Effector memory CD8-positive, alpha-beta T cell (primary cell): Measurements from ENCODE around the gene ATG9A.

Source experiments
- ATAC-seq: fragments of 150-1000 bp; cut with Tn5 transposase; replicated peaks from 2 replicates; pipeline ENCODE4 v1.10.0; 2021; ENCODE audit warnings: mild to moderate bottlenecking, moderate library complexity
- DNase-seq, 3 experiments: peaks; one replicate each; pipeline ENCODE4 v3.0.0; 2021
- H3K27ac Mint-ChIP-seq, 2 donors: one replicate each; pipeline ENCODE4 v1.8.0; 2022; ENCODE audit warnings: mild to moderate bottlenecking in 2 of 2, mixed read lengths in 2 of 2, moderate library complexity in 2 of 2
- H3K27me3 Mint-ChIP-seq, 2 donors: one replicate each; pipeline ENCODE4 v1.8.0; 2022; ENCODE audit warnings: mixed read lengths in 2 of 2
- H3K36me3 Mint-ChIP-seq: one replicate; pipeline ENCODE4 v1.8.0; 2022; ENCODE audit warnings: mild to moderate bottlenecking, moderate library complexity, mixed read lengths; ENCODE audit not compliant: insufficient read depth
- H3K4me1 Mint-ChIP-seq, 2 donors: one replicate each; pipeline ENCODE4 v1.8.0; 2022; ENCODE audit warnings: low read depth in 2 of 2, mixed read lengths in 2 of 2
- H3K4me3 Mint-ChIP-seq, 2 donors: one replicate each; pipeline ENCODE4 v1.8.0; 2022; ENCODE audit warnings: mild to moderate bottlenecking in 2 of 2, mixed read lengths in 2 of 2, moderate library complexity in 2 of 2
- H3K9me3 Mint-ChIP-seq, 2 donors: one replicate each; pipeline ENCODE4 v1.8.0; 2022; ENCODE audit warnings: mixed read lengths in 2 of 2

The ATG9A gene

DNA sequence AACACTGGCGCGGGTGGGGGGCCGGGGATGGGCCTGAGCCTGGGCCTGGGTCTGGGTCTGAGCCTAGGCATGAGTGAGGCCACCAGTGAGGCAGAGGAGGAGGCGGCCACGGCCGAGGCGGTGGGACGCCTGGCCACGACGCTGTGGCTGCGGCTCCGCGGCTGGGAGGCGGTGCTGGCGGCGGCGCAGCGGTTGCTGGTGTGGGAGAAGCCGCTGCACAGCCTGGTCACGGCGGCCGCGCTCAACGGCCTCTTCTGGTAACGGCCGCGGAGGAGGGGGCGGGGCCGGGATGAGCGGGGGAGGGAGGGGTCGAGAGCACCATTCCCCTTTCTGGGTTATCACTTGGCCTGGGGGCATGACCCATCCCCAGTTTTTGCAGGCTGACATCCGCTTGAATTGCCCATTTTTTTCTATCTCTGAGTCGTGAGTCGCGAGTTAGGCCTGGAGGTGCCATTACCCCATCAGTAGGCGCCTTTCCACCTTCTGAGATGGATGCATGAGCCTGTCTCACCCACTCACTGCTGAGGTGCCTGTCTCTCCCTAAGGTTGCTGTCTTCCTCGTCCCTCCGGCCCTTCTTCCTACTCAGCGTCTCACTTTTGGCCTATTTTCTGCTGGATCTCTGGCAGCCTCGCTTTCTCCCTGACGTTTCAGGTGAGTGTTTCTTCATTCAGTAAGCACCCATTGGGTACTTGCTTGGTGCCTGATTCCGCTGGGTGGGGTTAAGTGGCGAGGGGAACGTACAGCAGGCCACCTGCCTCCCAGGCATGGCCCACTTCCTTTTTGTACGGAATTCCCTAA is 50.9 kb downstream of the ATG9A start:
- H3K27ac Mint-ChIP-seq = peak overlapping the region; percentile 97 to 98
- peak overlapping the region; percentile 87 to 98 for H3K4me3 Mint-ChIP-seq
- no peaks in the 10 kb centered on the region for H3K27me3 Mint-ChIP-seq
- H3K36me3 Mint-ChIP-seq = peaks cover 51% of the 10 kb centered on the region
- H3K9me3 Mint-ChIP-seq = no peaks in the 10 kb centered on the region
- peak in 1 of 3 experiments; percentile 8 for DNase-seq
- ATAC-seq = peak; percentile 7
- peaks cover 50 to 51% of the 10 kb centered on the region in 2 donors for H3K4me1 Mint-ChIP-seq

DNA sequence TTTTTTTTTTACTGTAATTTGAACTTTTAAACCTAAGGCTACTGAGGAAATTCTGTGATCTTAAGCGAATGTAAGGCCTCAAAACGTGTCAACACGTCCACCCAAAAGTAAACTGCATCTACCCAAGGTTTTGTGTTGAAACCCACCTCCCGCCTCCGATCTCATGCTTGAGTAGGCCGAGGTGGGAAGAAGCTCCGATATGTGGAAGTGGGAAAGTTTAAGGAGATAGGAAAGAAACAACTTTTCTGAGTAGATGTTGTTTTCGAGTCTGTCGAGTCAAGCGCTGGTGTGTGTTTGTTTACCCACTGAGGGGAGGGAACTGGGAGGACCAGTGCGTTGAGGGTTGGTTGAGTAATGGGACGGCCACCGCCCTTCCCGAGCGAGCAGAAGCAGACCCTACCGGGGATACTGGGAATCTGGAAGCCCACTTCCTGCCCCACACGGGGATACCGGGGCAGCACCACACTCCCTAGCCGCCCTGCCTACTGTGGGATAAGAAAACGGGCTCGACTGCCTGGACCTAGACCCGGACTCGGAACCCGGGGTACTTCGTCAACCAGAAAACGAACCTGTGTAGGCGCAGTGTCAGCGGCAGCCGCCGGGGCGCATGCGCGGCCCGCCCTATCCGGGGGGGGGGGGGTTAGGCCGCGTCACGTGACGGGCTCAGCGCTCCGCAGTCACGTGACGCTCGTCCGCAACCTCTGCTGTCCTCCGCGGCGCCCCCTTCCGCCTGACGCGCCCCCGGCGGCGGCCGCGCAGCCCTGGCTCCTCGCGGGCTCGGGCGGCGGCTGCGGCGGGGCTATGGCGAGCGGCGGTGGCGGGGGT is 51.7 kb downstream of the ATG9A start, which contains the start of gene RETREG2:
TSS of gene RETREG2 (plus strand) at position 724 of the 825 bp plus-strand sequence. CDS start at position 802, 78 bp downstream.
- DNase-seq = peak; percentile 70 to 76 (median 76)
- no peaks in the 10 kb centered on the region for H3K9me3 Mint-ChIP-seq
- peak; percentile 58 for ATAC-seq
- peak within 1 kb of the TSS; percentile 97 to 98 for H3K27ac Mint-ChIP-seq
- H3K4me1 Mint-ChIP-seq = peaks cover 47 to 51% of the 10 kb centered on the region in 2 donors
- H3K27me3 Mint-ChIP-seq = no peaks in the 10 kb centered on the region
- peak within 1 kb of the TSS; percentile 87 to 98 for H3K4me3 Mint-ChIP-seq
- H3K36me3 Mint-ChIP-seq = peaks cover 49% of the 10 kb centered on the region

DNA sequence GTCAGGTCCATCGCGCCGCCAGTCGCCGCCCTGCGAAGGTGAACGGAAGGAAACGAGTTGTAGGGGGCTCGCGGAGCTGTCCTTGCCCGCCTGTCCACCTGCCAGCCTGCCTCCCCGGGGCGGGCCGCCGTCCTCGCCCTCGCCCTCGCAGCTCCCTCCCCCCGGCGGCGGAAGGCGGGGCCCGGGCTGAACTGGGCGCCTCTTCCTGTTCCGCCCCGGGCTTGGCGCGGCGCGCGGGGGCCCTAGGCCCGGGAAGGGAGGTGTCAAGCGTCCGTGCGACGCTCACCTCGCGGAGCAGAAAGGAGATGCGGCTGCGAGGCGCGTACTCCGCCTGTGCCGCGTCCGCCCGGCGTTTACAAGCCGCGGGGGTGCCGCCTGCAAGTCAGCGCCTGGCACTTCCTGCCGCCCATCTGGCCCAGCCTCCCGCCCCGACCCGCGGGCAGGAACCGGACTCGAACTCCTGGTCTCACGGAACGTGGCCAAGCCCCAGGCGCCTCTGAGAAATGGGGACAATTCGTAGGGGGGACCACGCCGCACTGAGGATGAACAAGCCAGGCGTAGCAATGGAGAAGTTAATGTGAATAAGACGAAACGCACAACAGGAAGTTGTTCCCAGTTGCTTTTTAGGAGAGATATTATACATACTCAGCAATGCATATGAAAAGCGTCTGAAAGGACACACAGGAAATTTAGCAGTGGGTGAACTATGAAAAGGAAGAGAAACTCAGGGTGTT is 52.5 kb downstream of the ATG9A start, which contains the start of gene CNPPD1:
TSS of gene CNPPD1 (minus strand) at position 108 of the 734 bp plus-strand sequence. CDS start at position 11, 97 bp downstream.
- Mint-ChIP-seq H3K36me3 (peaks cover 49% of the 10 kb centered on the region), H3K4me1 (peaks cover 47 to 51% of the 10 kb centered on the region in 2 donors)

DNA sequence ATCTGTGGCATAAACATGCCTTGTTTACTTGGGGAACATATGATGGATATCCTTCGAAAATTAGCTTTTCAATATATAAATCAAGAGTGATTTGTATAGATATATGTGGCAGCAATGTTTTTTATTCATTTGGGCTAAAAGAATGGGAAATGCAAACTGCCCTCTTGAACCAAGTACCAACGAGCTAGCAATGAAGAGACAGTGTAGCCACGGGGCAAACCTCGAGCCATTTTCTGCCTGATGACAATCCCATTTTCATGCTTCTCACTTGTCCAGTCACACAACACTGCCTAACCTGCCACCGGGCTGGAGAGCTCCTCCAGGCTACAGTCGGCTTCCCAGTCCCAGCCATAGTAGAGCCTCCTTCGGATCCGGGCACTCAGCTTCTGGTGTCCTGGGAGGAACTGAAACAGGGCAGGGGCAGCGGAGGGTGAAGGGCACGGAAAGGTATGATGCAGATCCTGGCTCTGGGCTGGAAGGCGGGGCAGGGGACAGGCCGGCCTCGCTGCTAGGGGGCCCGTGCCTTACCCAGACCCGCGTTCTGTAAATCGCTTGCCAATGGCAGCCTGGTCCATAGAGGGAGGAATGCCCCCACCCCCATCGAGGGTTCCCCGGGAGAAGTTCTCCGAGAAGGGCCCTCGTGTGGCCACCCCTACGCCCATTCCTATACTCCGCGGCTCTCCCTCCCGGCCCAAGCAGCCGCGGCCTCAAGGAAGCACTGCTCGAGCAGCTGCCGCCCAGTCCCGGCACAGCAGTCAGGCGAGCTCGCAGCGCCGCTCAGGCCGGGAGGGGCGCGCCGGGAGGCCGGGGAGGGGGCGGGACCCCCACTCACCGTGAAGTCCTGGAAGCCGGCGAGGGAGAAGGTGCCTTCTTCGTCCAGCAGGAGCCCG is 53.3 kb downstream of the ATG9A start:
- peak; percentile 11 to 18 (median 15) for DNase-seq

More for the DNA sequence above, 52.5 kb downstream of the ATG9A start, which contains the start of gene CNPPD1:
- H3K27ac Mint-ChIP-seq = peak within 1 kb of the TSS; percentile 97 to 98
- ATAC-seq (peak; percentile 76), DNase-seq (peak; percentile 85 to 88 (median 86))
- no peaks in the 10 kb centered on the region for H3K9me3 Mint-ChIP-seq
- H3K4me3 Mint-ChIP-seq = peak within 1 kb of the TSS; percentile 87 to 98
- H3K27me3 Mint-ChIP-seq = no peaks in the 10 kb centered on the region

DNA sequence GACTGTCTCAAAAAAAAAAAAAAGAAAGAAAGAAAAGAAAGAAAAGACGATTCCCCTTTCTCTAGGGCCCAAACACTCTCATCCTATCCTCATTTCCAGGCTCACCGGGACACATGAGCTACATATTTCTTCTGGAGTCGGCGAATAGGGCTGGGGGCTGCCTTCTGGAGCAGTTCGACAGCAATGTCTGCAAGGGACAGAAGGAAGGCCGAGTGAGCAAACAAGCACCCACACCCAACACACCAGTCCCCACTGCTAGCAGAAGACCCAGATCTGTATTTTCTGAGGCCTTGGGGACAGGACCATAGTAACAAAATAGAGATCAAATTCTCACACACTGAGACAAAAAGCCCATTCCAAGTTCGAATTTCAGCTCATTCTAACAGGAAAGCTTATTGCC is 54.0 kb downstream of the ATG9A start:
- peak overlapping the region; percentile 72 to 97 for H3K27ac Mint-ChIP-seq
- H3K27me3 Mint-ChIP-seq = no peaks in the 10 kb centered on the region
- no peaks in the 10 kb centered on the region for H3K9me3 Mint-ChIP-seq
- H3K4me3 Mint-ChIP-seq = peak overlapping the region; percentile 87 to 98
- H3K4me1 Mint-ChIP-seq = peaks cover 45 to 46% of the 10 kb centered on the region in 2 donors
- DNase-seq = no peak
- ATAC-seq = no peak
- peaks cover 36% of the 10 kb centered on the region for H3K36me3 Mint-ChIP-seq

More for the DNA sequence above, 53.3 kb downstream of the ATG9A start:
- Mint-ChIP-seq H3K36me3 (peaks cover 42% of the 10 kb centered on the region), H3K27me3 (no peaks in the 10 kb centered on the region), H3K4me3 (peak overlapping the region; percentile 87 to 98), H3K4me1 (peaks cover 47 to 50% of the 10 kb centered on the region in 2 donors), H3K27ac (peak overlapping the region; percentile 72 to 97), H3K9me3 (no peaks in the 10 kb centered on the region)
- ATAC-seq = peak; percentile 14

DNA sequence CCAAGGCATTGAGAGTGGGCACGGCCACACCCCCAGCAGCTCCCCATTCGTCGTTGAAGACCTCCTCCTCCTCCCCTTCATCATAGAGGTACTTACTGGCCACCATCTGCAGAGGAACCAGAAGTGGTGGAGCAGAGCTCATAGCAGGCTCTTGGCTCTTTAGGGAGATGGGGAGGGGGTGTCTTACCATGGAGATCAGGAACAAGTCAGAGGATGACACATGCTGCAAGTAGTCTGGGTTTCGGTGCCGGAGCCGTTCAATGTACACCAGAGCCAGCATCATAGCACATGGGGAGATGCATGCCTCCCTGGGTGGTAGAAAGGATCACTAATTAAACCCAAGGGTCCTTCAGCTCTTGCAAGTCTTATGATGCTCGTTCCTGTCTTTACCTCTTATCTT is 54.6 kb downstream of the ATG9A start:
- Mint-ChIP-seq H3K9me3 (no peaks in the 10 kb centered on the region), H3K4me1 (peaks cover 45 to 46% of the 10 kb centered on the region in 2 donors), H3K4me3 (peak overlapping the region; percentile 87 to 98), H3K27me3 (no peaks in the 10 kb centered on the region), H3K27ac (peak overlapping the region; percentile 52 to 85), H3K36me3 (peaks cover 39% of the 10 kb centered on the region)
- DNase-seq (no peak), ATAC-seq (no peak)

DNA sequence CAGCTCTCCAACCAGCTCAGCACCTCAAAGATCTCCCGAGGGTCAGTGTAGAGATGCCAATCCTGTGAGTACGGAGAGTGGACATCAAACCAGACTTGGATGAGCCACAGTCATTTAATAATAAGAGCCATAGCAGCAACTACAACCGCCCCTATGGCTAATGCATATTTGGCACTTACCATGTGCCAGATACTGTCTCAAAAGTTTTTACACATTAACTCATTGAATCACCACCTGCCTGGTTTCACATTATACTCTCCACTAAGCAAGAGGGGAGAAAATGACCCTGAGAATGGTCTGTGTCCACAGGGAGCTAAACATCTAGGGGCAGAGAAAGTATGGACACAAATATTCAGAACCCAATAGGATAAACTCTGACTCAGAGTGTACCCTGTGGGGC is 55.3 kb downstream of the ATG9A start:
- no peak for ATAC-seq
- Mint-ChIP-seq H3K4me3 (peak overlapping the region in 1 of 2 donors; percentile 59), H3K27me3 (no peaks in the 10 kb centered on the region), H3K27ac (peak overlapping the region; percentile 52 to 85), H3K9me3 (no peaks in the 10 kb centered on the region), H3K4me1 (peaks cover 40 to 41% of the 10 kb centered on the region in 2 donors), H3K36me3 (peaks cover 43% of the 10 kb centered on the region)
- no peak for DNase-seq

DNA sequence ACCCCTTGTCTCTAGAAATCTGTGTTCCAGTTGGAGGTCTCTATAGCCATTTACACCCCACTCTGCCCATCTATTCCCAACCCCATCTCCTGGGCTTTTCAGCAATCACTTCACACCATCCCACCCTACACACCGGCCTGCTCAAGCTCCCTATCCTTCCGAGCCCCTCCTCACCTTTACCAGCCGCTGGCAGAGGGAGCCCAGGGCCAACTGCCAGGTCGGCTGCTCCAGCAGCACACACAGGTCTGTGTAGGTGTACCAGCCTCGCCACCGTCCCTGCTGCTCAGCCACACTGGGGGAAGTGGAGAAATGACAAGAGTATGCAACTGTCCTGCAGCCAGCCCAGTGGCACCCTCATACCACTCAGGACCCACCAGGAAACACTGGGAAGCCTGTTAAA is 56.3 kb downstream of the ATG9A start:
- no peak for ATAC-seq
- Mint-ChIP-seq H3K9me3 (no peaks in the 10 kb centered on the region), H3K27me3 (no peaks in the 10 kb centered on the region), H3K27ac (no peak overlapping the region), H3K36me3 (peaks cover 33% of the 10 kb centered on the region), H3K4me3 (no peak overlapping the region), H3K4me1 (peaks cover 34% of the 10 kb centered on the region in 2 donors)
- DNase-seq = no peak

DNA sequence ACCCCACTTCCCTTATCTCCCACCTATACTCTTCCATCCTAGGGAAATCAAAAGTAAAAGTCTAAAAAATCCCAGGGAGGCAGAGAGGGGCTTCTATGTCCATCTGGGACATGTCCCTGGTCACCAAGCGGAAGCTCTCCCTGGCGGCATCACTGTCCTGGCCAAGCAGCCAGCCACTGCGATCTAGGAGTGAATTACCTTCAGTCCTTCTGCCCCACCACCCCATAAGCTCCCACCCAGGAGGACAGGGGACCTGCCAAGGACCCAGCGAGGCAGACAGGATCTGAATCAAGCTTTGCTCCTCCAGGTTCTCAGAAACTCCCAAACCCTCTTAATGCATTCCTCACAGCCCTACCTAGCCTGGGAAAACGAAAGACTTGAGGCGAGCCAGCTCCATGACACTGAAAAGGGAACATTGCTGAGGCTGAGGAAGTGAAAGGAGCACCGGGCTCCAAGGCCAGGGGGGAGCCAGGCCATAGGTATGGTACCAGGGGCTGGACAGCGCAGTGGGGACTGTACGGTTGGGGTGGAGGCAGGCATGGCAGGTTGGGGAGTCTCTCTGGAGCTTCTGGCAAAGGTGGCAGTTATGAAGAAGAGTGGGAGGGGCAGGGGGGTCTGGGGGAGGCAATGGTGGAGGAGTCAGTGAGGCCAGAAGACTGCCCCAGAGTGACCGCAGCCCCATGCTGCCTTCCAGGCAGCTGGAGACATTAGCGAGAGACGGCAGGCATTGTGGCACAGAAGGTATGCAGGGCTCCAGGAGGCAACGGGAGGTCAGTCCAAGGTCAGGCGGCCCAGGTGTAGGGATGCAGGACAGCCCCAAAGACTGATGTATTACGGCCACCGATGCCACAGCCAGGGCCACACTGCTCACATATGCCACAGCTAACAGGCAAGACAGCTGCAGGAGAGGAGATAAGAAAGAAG is 56.9 kb downstream of the ATG9A start:
- ATAC-seq = no peak
- Mint-ChIP-seq H3K4me3 (no peak overlapping the region), H3K9me3 (no peaks in the 10 kb centered on the region), H3K27me3 (no peaks in the 10 kb centered on the region), H3K36me3 (peaks cover 27% of the 10 kb centered on the region), H3K4me1 (peaks cover 31 to 32% of the 10 kb centered on the region in 2 donors), H3K27ac (peak overlapping the region in 1 of 2 donors; percentile 67)
- no peak for DNase-seq

DNA sequence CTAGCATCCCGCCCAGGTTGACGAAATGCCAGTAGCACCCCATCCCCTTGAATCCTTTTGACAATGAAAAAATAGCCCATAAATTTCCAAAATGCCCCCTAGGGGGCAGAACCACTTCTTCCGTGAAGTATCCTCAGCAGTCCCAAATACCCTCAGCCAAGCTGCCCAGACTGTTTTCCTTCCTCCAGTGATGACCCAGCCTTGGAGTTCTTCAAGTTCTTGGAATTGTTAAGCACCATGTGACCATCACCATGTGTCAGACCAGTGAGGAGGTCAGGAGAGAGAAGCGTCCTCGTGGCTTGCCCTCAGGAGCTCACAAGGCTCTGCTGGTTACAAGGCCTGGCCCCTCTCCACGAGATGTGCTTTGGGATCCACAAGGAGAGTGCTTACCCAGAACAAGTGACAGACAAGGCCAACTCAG is 58.2 kb downstream of the ATG9A start:
- Mint-ChIP-seq H3K36me3 (peaks cover 20% of the 10 kb centered on the region), H3K27me3 (no peaks in the 10 kb centered on the region), H3K4me3 (no peak overlapping the region), H3K9me3 (no peaks in the 10 kb centered on the region), H3K27ac (peak overlapping the region in 1 of 2 donors; percentile 38), H3K4me1 (peaks cover 25 to 26% of the 10 kb centered on the region in 2 donors)
- DNase-seq = peak; percentile 36 to 42 (median 41)
- ATAC-seq = peak; percentile 66

DNA sequence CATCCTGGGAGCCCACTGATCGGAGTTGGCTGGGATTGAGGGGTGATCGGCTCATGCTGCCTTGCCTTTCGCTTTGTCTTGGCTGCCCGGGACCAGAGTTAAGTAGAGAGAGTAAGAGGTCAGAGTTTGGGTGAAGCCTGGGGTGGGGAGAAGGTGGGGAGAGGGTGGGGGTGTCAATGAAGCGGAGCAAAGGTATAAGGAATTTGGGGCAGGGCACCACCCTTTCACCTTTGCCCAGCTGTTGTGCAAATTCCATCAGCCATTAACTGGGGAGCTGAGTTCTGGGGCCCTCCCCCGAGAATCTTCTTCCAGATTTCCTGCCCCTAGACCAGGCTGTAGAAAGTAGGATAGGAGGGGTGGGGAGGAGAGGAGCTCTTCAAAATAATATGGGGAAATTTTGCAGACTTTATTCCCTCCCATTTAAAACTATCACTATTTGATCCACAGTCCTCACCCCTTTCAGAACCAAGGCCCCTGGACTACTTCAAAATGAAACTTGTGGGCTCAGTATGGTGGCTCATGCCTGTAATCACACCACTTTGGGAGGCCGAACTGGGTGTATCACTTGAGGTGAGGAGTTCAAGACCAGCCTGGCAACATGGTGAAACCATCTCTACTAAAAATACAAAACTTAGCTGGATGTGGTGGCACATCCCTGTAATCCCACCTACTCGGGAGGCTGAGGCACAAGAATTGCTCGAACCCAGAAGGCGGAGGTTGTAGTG is 59.3 kb downstream of the ATG9A start, which contains the start of gene SLC23A3:
TSS of gene SLC23A3 (minus strand) at position 100 of the 725 bp plus-strand sequence. CDS start at position 55, 45 bp downstream.
- ATAC-seq (no peak), DNase-seq (no peak)
- peaks cover 20% of the 10 kb centered on the region for H3K36me3 Mint-ChIP-seq
- no peaks in the 10 kb centered on the region for H3K9me3 Mint-ChIP-seq
- no peaks in the 10 kb centered on the region for H3K27me3 Mint-ChIP-seq
- H3K4me3 Mint-ChIP-seq = no peak within 1 kb of the TSS
- H3K27ac Mint-ChIP-seq = no peak within 1 kb of the TSS
- H3K4me1 Mint-ChIP-seq = peaks cover 16 to 19% of the 10 kb centered on the region in 2 donors
